ENCODE data around the gene NAPB. TPM values are rescaled to one million over a fixed set of nuclear protein-coding genes. Genes with fewer than 3 reads are reported as not detected.

Gene NAPB
- total RNA-seq, 1 donor from 2014 or later, result 7.5 TPM

- H3K9me3 Mint-ChIP-seq (ENCODE audit: low read depth), result no peaks in the 10 kb centered on the region
- no peaks in the 10 kb centered on the region for H3K27me3 Mint-ChIP-seq (ENCODE audit: low read depth)
- peaks cover 26% of the 10 kb centered on the region for H3K4me1 Mint-ChIP-seq (ENCODE audit: low read depth)
- no peak overlapping the region for H3K27ac Mint-ChIP-seq (ENCODE audit: unreplicated experiment)
- H3K4me3 Mint-ChIP-seq (ENCODE audit: unreplicated experiment), result no peak overlapping the region
- TF ChIP-seq CTCF (IDR thresholded peaks at IDR 0.05), result no peak
- H3K36me3 Mint-ChIP-seq (ENCODE audit: low read depth), result peaks cover 37% of the 10 kb centered on the region
- no peak for DNase-seq (ENCODE audit: low spot score)
Observed at GRCh38 chr20:23371496-23371895, 49.8 kb downstream of the NAPB start.

DNA sequence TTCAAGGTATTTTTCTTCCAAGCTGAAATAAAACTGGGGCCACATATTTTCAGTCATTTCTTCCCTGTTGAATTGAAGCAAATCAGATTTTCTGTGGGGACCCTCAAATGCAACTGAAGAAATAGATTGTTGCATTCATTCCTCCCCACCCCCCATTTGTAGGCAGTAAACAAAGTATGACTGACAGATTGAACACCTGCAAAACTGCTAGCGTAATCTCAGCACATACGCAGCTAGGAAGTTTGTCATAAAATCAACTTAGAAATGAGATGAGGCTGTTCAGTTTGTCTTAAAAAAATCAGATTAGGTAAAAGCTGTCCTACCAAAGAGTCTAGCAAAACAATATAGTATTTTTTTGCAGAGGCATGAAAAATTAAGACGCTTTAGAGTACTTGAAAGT lies 50.4 kb downstream of the NAPB start:
- Mint-ChIP-seq H3K36me3 (ENCODE audit: low read depth) (peaks cover 31% of the 10 kb centered on the region), H3K27ac (ENCODE audit: unreplicated experiment) (no peak overlapping the region), H3K27me3 (ENCODE audit: low read depth) (no peaks in the 10 kb centered on the region), H3K4me3 (ENCODE audit: unreplicated experiment) (no peak overlapping the region), H3K9me3 (ENCODE audit: low read depth) (no peaks in the 10 kb centered on the region), H3K4me1 (ENCODE audit: low read depth) (peaks cover 32% of the 10 kb centered on the region)
- no peak for TF ChIP-seq CTCF (IDR thresholded peaks at IDR 0.05)
- no peak for DNase-seq (ENCODE audit: low spot score)

DNA sequence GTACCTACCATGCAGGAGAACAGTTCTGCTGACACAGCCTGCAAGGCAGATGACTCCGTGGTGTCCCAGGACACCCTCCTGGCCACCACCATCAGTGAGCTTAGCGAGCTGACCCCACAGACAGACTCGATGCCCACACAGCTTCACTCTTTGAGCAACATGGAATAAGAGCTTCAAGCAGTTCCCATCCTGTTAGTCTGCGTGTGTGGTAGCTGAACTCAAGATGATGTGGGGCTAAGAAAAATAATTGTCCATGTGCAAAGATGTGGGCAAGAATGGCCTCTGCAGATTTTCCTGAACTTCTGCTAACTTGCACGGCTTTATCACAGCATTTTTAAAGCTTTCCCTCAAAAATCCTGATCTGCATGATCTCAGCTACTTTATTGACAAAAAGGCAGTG lies 51.0 kb downstream of the NAPB start:
- Mint-ChIP-seq H3K4me1 (ENCODE audit: low read depth) (peaks cover 33% of the 10 kb centered on the region), H3K9me3 (ENCODE audit: low read depth) (no peaks in the 10 kb centered on the region), H3K36me3 (ENCODE audit: low read depth) (peaks cover 25% of the 10 kb centered on the region), H3K27me3 (ENCODE audit: low read depth) (no peaks in the 10 kb centered on the region), H3K4me3 (ENCODE audit: unreplicated experiment) (no peak overlapping the region), H3K27ac (ENCODE audit: unreplicated experiment) (no peak overlapping the region)
- TF ChIP-seq CTCF (IDR thresholded peaks at IDR 0.05), result no peak
- no peak for DNase-seq (ENCODE audit: low spot score)

- Mint-ChIP-seq H3K36me3 (ENCODE audit: low read depth) (peaks cover 31% of the 10 kb centered on the region), H3K9me3 (ENCODE audit: low read depth) (no peaks in the 10 kb centered on the region), H3K4me1 (ENCODE audit: low read depth) (peaks cover 43% of the 10 kb centered on the region), H3K27ac (ENCODE audit: unreplicated experiment) (no peak overlapping the region), H3K27me3 (ENCODE audit: low read depth) (no peaks in the 10 kb centered on the region), H3K4me3 (ENCODE audit: unreplicated experiment) (no peak overlapping the region)
- no peak for DNase-seq (ENCODE audit: low spot score)
- no peak for TF ChIP-seq CTCF (IDR thresholded peaks at IDR 0.05)
Observed at GRCh38 chr20:23369072-23369823, 52.0 kb downstream of the NAPB start.

- no peak overlapping the region for H3K4me3 Mint-ChIP-seq (ENCODE audit: unreplicated experiment)
- H3K27ac Mint-ChIP-seq (ENCODE audit: unreplicated experiment), result peak overlapping the region; percentile 47
- H3K4me1 Mint-ChIP-seq (ENCODE audit: low read depth), result peaks cover 51% of the 10 kb centered on the region
- no peak for TF ChIP-seq CTCF (IDR thresholded peaks at IDR 0.05)
- H3K27me3 Mint-ChIP-seq (ENCODE audit: low read depth), result no peaks in the 10 kb centered on the region
- no peak for DNase-seq (ENCODE audit: low spot score)
- no peaks in the 10 kb centered on the region for H3K9me3 Mint-ChIP-seq (ENCODE audit: low read depth)
- peaks cover 26% of the 10 kb centered on the region for H3K36me3 Mint-ChIP-seq (ENCODE audit: low read depth)
Observed at GRCh38 chr20:23368316-23369071, 52.8 kb downstream of the NAPB start.

Data from chondrocyte (in vitro differentiated cells).